ENCODE measurements around the gene CRISPLD2.
A peak's percentile ranks its signal among the peaks of the same experiment; 100 is the strongest.

CRISPLD2 gene

GRCh38 chr16:84913315-84913714 lies 93.5 kb downstream of the CRISPLD2 start:
- no peak for DNase-seq (ENCODE audit: low spot score)

DNA sequence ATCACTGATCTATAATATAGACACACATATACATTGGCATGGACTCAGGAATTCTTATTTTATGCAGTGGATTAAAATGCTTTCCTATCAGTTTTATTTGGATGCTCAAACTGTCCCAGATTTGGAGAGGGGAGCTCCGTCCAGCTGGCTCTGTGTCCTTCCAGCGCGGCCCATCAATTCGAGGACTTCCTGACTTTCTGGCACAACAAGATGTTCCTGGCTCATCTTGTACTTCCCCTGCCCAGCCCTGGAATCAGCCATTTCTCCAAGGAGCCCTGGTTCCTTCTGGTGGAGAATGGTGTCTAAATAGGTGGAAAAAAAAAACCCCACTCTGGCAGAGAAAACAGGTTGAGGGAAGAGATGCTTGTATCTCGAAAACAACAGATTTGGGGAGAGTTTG lies 94.5 kb downstream of the CRISPLD2 start:
- no peak for DNase-seq (ENCODE audit: low spot score)

- no peak for DNase-seq (ENCODE audit: low spot score)
Observed at GRCh38 chr16:84916178-84916577, 96.4 kb downstream of the CRISPLD2 start.

- DNase-seq (ENCODE audit: low spot score), result no peak
Observed at GRCh38 chr16:84916850-84917249, 97.1 kb downstream of the CRISPLD2 start.

DNA sequence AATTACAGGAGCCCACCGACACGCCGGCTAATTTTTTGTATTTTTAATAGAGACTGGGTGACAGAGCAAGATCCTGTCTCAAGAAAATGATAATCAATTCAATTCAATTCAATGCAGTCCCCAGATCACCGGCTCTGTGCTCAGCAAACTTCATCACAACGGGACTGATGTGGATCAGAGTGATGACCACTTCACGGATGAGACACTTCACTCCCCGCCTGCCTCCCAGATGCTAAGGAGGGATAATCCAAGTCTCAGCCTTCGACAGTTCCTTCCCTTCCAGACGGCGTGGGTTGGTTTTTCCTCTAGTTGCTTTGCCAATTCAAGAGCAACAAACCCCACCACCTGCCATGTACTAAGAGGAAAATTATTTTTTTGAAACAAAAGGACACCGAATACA lies 97.7 kb downstream of the CRISPLD2 start:
- no peak for DNase-seq (ENCODE audit: low spot score)

DNA sequence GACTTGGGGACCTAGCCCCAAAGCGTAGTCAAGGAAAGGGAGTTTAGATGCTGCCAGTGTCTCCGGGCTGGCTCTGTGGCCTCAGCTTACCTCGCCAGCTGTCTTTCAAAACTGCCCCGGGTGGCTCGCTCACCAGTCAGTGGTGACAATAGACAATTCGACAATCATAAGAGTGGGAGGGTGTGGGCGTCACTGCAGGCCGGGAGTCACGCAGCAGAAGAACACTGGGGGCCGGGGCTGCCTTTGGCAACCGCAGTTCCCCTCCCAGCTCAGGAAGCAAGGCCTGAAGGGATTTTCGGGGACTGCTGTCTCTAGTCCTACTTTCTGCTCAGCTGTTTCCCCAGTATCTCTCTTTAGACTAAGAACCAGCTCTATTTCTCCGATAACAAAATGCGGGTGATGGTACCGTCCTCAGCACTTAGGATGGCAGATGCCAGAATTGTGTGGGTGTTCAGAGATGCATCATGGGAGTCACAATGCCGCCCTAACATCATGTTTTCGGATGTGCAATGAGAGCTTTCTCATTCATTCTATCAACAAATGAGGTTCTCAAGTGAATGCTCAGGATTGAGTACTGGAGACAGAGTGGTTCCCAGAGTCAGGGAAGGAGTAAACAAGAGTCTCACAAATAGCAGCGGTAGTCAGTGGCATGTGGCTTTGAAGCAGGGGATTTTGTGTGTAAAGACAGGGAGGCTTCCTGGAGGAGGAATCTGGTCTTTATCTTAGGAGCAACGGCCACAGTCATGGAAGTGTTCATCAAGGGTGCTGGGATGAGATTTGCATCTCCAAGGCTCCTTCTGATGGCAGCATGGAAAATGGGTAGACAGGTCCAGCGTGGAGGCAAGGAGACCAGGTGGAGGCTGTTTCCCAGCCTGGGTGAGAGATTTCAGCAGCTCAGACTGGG lies 98.5 kb downstream of the CRISPLD2 start:
- DNase-seq (ENCODE audit: low spot score), result no peak

DNA sequence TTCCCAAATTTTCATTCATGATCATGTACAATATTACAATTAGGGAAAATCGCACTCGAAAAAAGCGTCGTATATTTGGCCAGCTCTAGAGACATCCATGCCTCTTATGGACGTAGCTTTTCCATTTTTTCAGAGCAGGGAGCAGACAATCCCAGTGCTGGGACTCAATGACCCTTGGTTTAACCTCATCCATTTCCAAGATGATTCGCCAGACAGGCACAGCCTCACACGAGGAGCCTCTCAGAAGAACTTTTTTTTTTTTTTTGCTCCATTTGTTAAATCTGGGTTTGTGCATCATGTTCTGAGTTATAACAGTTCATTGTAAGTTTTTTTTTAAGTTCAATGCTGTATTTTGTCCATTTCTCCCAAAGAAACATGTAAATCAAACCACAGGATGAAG lies 99.5 kb downstream of the CRISPLD2 start:
- DNase-seq (ENCODE audit: low spot score), result no peak

DNA sequence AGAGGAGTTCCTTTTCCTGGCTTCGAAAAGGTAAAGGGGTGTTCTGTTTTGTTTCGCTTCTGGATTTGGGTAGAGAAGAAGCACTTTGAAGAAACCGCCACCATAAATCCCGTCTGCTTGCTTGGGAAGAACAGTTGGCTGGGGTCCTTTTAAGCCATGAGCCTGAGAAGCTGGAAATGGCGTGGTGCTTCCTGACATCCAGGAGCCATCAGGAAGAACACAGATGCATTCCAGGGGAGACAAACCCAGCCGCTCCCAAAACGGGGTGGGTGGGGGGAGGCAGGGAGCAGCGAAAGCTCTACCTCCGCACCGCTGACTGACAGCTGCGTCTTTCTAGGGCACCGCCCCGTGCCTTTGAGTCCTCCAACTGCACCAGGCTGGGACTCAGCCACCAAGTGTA lies 99.9 kb downstream of the CRISPLD2 start:
- no peak for DNase-seq (ENCODE audit: low spot score)

GRCh38 chr16:84920333-84920732 lies 100.5 kb downstream of the CRISPLD2 start:
- DNase-seq (ENCODE audit: low spot score), result no peak

DNA sequence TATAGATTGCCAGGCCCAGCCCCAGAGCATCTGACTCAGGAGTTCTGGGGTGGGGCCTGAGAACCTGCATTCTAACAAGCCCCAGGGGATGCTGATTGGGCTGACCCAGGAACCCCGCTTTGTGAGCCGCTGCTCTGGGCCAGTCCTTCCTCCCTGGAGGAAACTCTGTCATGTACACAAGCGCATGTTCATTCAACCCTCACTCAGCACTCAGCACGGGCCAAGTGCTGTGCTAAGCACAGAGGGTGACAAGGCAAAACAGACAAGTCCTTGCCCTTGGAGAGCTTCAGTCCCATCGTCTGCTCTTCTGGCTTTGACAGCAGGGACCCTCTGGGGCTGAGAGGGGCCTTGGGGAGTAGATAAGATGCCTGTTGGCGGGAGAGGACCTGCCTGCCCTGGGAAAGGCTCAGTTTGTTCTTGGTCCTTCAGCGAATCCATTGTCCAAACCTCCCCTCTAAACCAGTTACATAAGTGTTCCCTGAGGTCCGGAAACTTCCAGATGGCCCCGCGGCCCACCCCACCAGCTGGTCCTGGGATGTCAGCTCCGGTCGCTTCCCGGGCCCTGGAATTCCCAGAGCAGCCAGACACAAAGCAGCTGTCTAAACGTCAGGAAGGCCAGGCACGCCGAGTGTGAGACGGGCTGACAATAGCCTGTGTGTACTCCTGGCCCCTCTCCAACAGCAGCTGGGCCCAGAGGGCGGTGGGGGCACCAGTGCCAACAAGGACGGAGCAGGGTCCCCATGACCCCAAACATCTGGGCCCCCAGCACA lies 102.8 kb downstream of the CRISPLD2 start:
- DNase-seq (ENCODE audit: low spot score), result no peak

- no peak for DNase-seq (ENCODE audit: low spot score)
Observed at GRCh38 chr16:84924331-84925091, 104.7 kb downstream of the CRISPLD2 start.

DNA sequence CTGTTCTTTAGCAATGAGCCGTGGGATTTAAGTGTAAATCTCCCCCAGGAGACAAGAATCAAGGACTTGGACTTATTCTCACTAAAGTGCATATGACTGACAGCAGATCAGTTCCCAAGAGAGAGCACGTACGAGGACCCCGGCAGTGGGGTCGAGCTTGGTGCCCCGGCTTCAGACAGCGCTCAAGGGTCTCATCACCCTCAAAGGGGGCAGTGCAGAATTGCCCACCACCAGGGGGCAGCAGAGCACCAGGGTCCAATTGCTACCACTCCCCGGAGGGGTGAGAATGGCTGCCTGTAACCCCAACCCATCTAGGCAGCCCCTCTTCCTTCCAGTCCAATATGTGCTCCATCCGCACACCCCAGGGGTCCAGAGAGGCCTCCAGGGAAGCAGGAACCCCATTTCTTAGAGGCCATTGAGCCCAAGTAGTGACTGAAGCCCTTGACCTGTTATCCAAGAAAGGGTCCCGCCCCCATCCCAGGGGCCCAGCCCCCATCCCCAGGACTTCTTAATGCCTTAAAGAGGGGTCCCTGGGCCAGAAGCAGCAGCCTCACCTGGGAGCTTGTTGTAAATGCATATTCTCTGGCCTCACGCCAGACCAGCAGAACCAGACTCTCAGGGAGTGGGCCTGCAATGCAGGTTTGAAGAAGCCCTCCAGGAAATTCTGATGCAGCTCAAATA lies 105.4 kb downstream of the CRISPLD2 start:
- peak; percentile 85 for DNase-seq (ENCODE audit: low spot score)

DNA sequence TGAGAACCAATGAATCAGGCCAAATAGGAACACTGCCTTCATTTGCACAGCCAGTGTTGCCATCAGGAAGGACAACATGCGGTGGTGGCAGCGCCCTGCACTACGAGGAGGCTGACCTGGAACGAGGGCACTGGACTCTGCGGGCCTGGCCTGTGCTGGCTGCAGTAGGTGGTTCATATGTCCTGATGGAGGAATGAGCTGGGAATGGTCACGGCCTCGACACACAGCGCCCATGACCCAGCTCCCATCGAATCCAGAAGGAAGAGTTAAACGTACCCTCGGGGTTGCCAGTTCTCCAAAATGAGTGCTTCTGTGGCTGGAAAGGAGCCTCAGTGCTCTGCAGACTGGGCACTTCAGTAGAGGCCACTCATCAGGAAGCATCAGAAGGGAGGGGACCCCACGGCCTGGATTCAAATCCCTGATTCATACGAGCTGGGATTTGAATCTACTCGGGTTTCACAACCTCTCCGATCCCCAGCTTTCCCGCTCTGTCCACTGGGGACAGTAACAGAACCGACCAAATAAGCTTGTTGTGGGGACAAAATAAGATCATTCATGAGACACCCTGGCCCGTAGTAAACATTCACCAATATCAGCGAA lies 106.1 kb downstream of the CRISPLD2 start:
- no peak for DNase-seq (ENCODE audit: low spot score)

DNA sequence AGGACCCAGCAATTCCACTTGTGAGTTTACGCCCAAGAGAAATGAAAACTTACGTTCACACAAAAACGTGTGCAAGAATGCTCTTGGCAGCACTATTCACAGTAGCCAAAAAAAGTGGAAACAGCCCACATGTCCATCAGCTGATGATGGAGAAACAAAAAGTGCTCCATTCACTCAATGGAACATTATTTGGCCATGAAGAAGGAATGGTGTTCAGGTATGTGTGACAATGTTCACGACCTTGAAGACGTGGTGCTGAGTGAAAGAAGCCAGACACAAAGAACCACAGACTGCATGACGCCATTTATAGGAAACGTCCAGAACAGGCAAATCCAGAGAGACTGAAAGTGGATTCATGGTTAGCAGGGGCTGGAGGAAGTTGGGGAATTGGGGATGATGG lies 106.7 kb downstream of the CRISPLD2 start:
- DNase-seq (ENCODE audit: low spot score), result no peak

- no peak for DNase-seq (ENCODE audit: low spot score)
Observed at GRCh38 chr16:84927621-84928591, 108.1 kb downstream of the CRISPLD2 start.

DNA sequence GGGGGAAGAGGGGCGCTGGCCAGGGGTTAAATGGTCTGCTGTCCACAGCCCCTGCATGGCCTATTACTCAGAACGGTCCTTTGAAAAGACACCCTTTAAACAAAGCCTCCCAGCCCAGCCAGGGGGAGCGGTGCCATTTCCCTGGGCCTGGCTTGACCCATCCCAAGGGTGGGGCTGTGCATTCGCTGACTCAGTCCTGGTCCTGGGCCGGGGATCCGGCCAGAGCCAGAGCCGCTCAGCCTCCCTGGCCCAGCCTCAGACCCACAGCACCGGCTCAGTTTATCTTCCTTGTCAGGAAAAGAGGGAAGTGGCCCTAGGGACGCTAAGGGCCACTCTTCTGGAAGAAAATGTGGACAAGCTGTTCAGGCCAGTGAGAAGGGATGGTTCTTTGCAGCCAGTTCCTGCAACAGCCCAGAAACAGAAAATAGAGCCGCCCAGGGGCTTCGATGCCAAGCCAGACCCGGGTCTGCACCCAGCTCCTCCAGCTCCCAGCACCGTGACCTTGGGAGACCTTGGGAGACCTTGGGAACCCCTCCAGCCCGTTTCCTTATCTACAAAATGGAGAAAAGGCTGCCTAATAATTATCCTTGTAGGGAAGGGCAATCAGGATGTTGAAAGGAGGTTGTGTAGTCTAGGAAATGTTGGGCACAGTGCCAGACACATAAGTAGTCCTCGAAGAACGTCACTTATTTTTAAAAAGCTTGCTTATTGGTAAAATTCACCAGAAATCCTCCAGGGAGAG lies 109.1 kb downstream of the CRISPLD2 start:
- no peak for DNase-seq (ENCODE audit: low spot score)

- no peak for DNase-seq (ENCODE audit: low spot score)
Observed at GRCh38 chr16:84929421-84930297, 109.9 kb downstream of the CRISPLD2 start.

DNA sequence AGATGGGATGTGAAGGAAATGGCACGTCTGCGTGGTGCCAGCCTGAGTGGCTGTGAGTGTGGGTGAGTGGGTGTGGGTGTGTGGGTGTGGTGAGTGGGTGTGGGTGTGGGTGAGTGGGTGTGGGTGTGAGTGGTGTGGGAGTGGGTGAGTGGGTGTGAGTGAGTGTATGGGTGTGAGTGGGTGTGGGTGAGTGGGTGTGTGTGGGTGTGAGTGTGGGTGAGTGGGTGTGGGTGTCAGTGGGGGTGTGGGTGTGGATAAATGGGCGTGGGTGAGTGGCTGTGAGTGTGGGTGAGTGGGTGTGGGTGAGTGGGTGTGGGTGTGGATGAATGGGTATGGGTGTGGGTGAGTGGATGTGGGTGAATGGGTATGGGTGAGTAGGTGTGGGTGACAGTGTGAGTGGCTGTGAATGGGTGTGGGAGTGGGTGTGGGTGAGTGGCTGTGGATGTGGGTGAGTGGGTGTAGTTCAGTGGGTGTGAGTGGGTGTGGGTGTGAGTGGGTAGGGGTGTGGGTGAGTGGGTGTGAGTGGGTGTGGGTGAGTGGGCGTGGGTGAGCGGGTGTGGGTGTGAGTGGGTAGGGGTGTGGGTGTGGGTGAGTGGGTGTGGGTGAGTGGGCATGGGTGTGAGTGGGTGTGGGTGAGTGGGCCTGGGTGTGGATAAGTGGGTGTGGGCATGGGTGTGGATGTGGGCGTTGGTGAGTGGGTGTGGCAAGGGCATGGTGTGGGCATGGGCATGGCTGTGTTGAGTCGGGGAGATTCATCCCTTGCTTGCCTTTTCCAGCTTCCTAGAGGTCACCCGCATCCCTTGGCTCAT lies 110.7 kb downstream of the CRISPLD2 start:
- DNase-seq (ENCODE audit: low spot score), result no peak

Data from HuH-7 (cell line).